Kidney (tissue), 14 donors: ENCODE data around the gene GCSAML. TPM values are rescaled to one million over a fixed set of nuclear protein-coding genes. Genes with fewer than 3 reads are reported as not detected.

Experiments used
- DNase-seq, 5 donors: peaks; one replicate each; pipeline ENCODE4 v3.0.0-alpha.2; 2013 to 2020
- FAIRE-seq: peaks from 2 replicates; lab custom pipeline; 2012; peaks lifted over from hg19 to GRCh38; lab: Jason Lieb, UNC
- H3K27ac ChIP-seq, 2 donors: one replicate each; pipeline ENCODE4 v1.7.0; 2013; ENCODE audit warnings: low read depth in 2 of 2, low read length in 2 of 2, inconsistent platforms in 1 of 2
- H3K27me3 ChIP-seq: one replicate; pipeline ENCODE4 v1.7.1; 2013; ENCODE audit warnings: low read length, inconsistent platforms; ENCODE audit not compliant: control insufficient read depth, insufficient read depth
- H3K36me3 ChIP-seq, 3 donors: one replicate each; pipeline versions ENCODE4 v1.7.0 to v1.7.1; 2013; ENCODE audit warnings: low read length in 3 of 3, control low read depth in 1 of 3, inconsistent platforms in 1 of 3; ENCODE audit not compliant: insufficient read depth in 3 of 3, control insufficient read depth in 2 of 3
- H3K4me1 ChIP-seq, 3 donors: one replicate each; pipeline versions ENCODE4 v1.7.0 to v1.7.1; 2013; ENCODE audit warnings: low read length in 3 of 3, inconsistent platforms in 1 of 3, low read depth in 1 of 3; ENCODE audit not compliant: control insufficient read depth in 2 of 3, insufficient read depth in 2 of 3
- H3K4me3 ChIP-seq, 3 donors: one replicate each; pipeline versions ENCODE4 v1.7.0 to v1.8.1; 2013; ENCODE audit warnings: low read length in 3 of 3, control low read depth in 1 of 3, inconsistent platforms in 1 of 3
- H3K9ac ChIP-seq, 3 donors: one replicate each; pipeline versions ENCODE4 v1.7.0 to v1.7.1; 2013; ENCODE audit warnings: low read length in 3 of 3, control low read depth in 1 of 3, inconsistent platforms in 1 of 3
- H3K9me3 ChIP-seq, 3 donors: one replicate each; pipeline versions ENCODE4 v1.7.0 to v1.7.1; 2013; ENCODE audit warnings: low read length in 3 of 3, control low read depth in 1 of 3, inconsistent platforms in 1 of 3; ENCODE audit not compliant: control insufficient read depth in 2 of 3, insufficient read depth in 1 of 3
- CTCF ChIP-seq: IDR thresholded peaks from 3 replicates; pipeline ENCODE4 v1.5.1; 2012; ENCODE audit warnings: mild to moderate bottlenecking, moderate library complexity, borderline replicate concordance; ENCODE audit not compliant: insufficient read depth; ENCODE audit errors: extremely low read depth
- intact Hi-C: fragments of 100-400 bp; cut with DNase I; formaldehyde crosslinking; loops from one replicate; pipeline ENCODE4 v1.11.1; 2022
- polyA plus RNA-seq: library from polyadenylated mRNA; stranded (reverse); fragments of 350-450 nt; fragmentation: Illumina TruSeq; extraction: RNeasy Lipid Tissue Mini Kit (QIAGEN cat#74804); gene quantifications from one replicate; pipeline ENCODE4 v1.2.3, GENCODE V29; 2014; ENCODE audit warnings: low read depth, low replicate concordance; ENCODE audit not compliant: insufficient read depth
- total RNA-seq: library from RNA; stranded (reverse); fragmentation: NEBNext Ultra II Directional; extraction: Animal tissue kit (Norgen Biotek cat#: 25700); gene quantifications from one replicate; pipeline ENCODE4 v1.2.1, GENCODE V29; 2021
- donor health status: control.
- donor health status: control.
- donor health status: control.
- donor health status: control.
- donor health status: control.
- donor health status: DM: yes; HTN: yes; CAD: no.
- donor health status: Normal renal cell carcinoma (clear cell type).

GCSAML gene
- total and polyA plus RNA-seq, 2 donors from 2014 or later = 1.8 TPM; not detected in 1

GRCh38 chr1:247540581-247540980 is 8.4 kb upstream of the GCSAML start:
- no peak for FAIRE-seq
- H3K4me3 ChIP-seq = no peak overlapping the region
- no peaks in the 10 kb centered on the region for H3K27me3 ChIP-seq
- no peak for TF ChIP-seq CTCF
- no peaks in the 10 kb centered on the region for H3K4me1 ChIP-seq
- no peaks in the 10 kb centered on the region for H3K9me3 ChIP-seq
- H3K27ac ChIP-seq = no peak overlapping the region
- intact Hi-C loops = no loop called here
- DNase-seq = no peak
- no peak overlapping the region for H3K9ac ChIP-seq
- H3K36me3 ChIP-seq = no peaks in the 10 kb centered on the region

GRCh38 chr1:247542811-247543210 is 6.1 kb upstream of the GCSAML start:
- Histone ChIP-seq H3K9ac (no peak overlapping the region), H3K9me3 (no peaks in the 10 kb centered on the region), H3K4me1 (no peaks in the 10 kb centered on the region), H3K36me3 (no peaks in the 10 kb centered on the region), H3K27me3 (no peaks in the 10 kb centered on the region), H3K4me3 (no peak overlapping the region), H3K27ac (no peak overlapping the region)
- TF ChIP-seq CTCF = no peak
- DNase-seq (no peak), FAIRE-seq (no peak)
- intact Hi-C loops = no loop called here

- Histone ChIP-seq H3K36me3 (no peaks in the 10 kb centered on the region), H3K9ac (no peak overlapping the region), H3K9me3 (no peaks in the 10 kb centered on the region), H3K27ac (no peak overlapping the region), H3K4me1 (no peaks in the 10 kb centered on the region), H3K27me3 (no peaks in the 10 kb centered on the region), H3K4me3 (no peak overlapping the region)
- FAIRE-seq (no peak), DNase-seq (no peak)
- no peak for TF ChIP-seq CTCF
- intact Hi-C loops = no loop called here
Measured at GRCh38 chr1:247548092-247548491, 842 bp upstream of the GCSAML start.

- intact Hi-C loops = no loop called here
- Histone ChIP-seq H3K4me1 (no peaks in the 10 kb centered on the region), H3K27me3 (no peaks in the 10 kb centered on the region), H3K9ac (no peak overlapping the region), H3K9me3 (no peaks in the 10 kb centered on the region), H3K4me3 (no peak overlapping the region), H3K27ac (no peak overlapping the region), H3K36me3 (no peaks in the 10 kb centered on the region)
- FAIRE-seq (no peak), DNase-seq (no peak)
- TF ChIP-seq CTCF = no peak
Measured at GRCh38 chr1:247551721-247552120, 2.8 kb downstream of the GCSAML start.
